Neuronal stem cell (in vitro differentiated cells): ENCODE results near the gene ARMC7.

Source experiments
- DNase-seq: peaks from one replicate; pipeline ENCODE4 v3.0.0-alpha.2; 2013; ENCODE audit warnings: low spot score
- H2AFZ ChIP-seq: one replicate; pipeline ENCODE4 v1.6.1; 2013; ENCODE audit warnings: mild to moderate bottlenecking, low read length, inconsistent platforms
- H2AK5ac ChIP-seq: 2 replicates; pipeline ENCODE4 v1.6.1; 2013; ENCODE audit warnings: low read depth, mild to moderate bottlenecking, inconsistent platforms, low read length, moderate library complexity, mixed read lengths
- H2BK120ac ChIP-seq: 2 replicates; pipeline ENCODE4 v1.6.1; 2013; ENCODE audit warnings: low read depth, mild to moderate bottlenecking, inconsistent platforms, low read length, moderate library complexity, mixed read lengths
- H2BK12ac ChIP-seq: one replicate; pipeline ENCODE4 v1.6.1; 2013; ENCODE audit warnings: low read length, inconsistent platforms
- H2BK15ac ChIP-seq: 2 replicates; pipeline ENCODE4 v1.6.1; 2013; ENCODE audit warnings: mild to moderate bottlenecking, low read length, inconsistent platforms, mixed read lengths
- H2BK5ac ChIP-seq: one replicate; pipeline ENCODE4 v1.6.1; 2013; ENCODE audit warnings: inconsistent platforms, mild to moderate bottlenecking, low read length, moderate library complexity
- H3K14ac ChIP-seq: one replicate; pipeline ENCODE4 v1.6.1; 2013; ENCODE audit warnings: low read length, inconsistent platforms
- H3K18ac ChIP-seq: 2 replicates; pipeline ENCODE4 v1.6.1; 2013; ENCODE audit warnings: low read length, inconsistent platforms
- H3K23ac ChIP-seq: 2 replicates; pipeline ENCODE4 v1.6.1; 2013; ENCODE audit warnings: low read depth, mild to moderate bottlenecking, mixed read lengths, low read length, inconsistent platforms; ENCODE audit not compliant: poor library complexity
- H3K27ac ChIP-seq: replicated peaks from 3 replicates; pipeline ENCODE4 v1.5.1; 2013; ENCODE audit warnings: low read length, inconsistent platforms
- H3K27me3 ChIP-seq, 3 experiments: 2 replicates each; pipeline ENCODE4 v1.6.1; 2013; ENCODE audit warnings: low read length in 3 of 3, mild to moderate bottlenecking in 2 of 3, inconsistent platforms in 1 of 3, low read depth in 1 of 3, mixed read lengths in 1 of 3, moderate library complexity in 1 of 3; ENCODE audit not compliant: control insufficient read depth in 3 of 3, insufficient read depth in 3 of 3
- H3K36me3 ChIP-seq, 2 donors: replicated peaks in 1 of 2; 2 replicates each; pipeline ENCODE4 v1.6.1; 2013; ENCODE audit warnings: low read length in 2 of 2; ENCODE audit not compliant: control insufficient read depth in 2 of 2, insufficient read depth in 2 of 2
- H3K4ac ChIP-seq: 2 replicates; pipeline ENCODE4 v1.6.1; 2013; ENCODE audit warnings: inconsistent platforms, mild to moderate bottlenecking, low read length, moderate library complexity
- H3K4me1 ChIP-seq, 2 donors: 1 replicate in 1 of 2; 2 replicates in 1 of 2; pipeline ENCODE4 v1.6.1; 2013; ENCODE audit warnings: low read length in 2 of 2, low read depth in 1 of 2; ENCODE audit not compliant: control insufficient read depth in 2 of 2, insufficient read depth in 1 of 2
- H3K4me2 ChIP-seq: one replicate; pipeline ENCODE4 v1.6.1; 2013; ENCODE audit warnings: mild to moderate bottlenecking, low read length, inconsistent platforms; ENCODE audit not compliant: insufficient read depth, poor library complexity, severe bottlenecking
- H3K4me3 ChIP-seq, 2 donors: 2 replicates each; pipeline ENCODE4 v1.5.1; 2013; ENCODE audit warnings: low read length in 2 of 2, mild to moderate bottlenecking in 2 of 2, inconsistent platforms in 1 of 2, moderate library complexity in 1 of 2
- H3K79me1 ChIP-seq: one replicate; pipeline ENCODE4 v1.6.1; 2013; ENCODE audit warnings: low read depth, mild to moderate bottlenecking, inconsistent platforms, low read length, moderate library complexity
- H3K9ac ChIP-seq: one replicate; pipeline ENCODE4 v1.6.1; 2013; ENCODE audit warnings: mild to moderate bottlenecking, low read depth, low read length, inconsistent platforms; ENCODE audit not compliant: poor library complexity
- H3K9me3 ChIP-seq, 2 donors: replicated peaks in 1 of 2; 2 replicates each; pipeline versions ENCODE3 to v1.6.1; 2013; ENCODE audit warnings: low read length in 2 of 2, mild to moderate bottlenecking in 2 of 2, inconsistent platforms in 1 of 2, low read depth in 1 of 2, mixed read lengths in 1 of 2, moderate library complexity in 1 of 2; ENCODE audit not compliant: control insufficient read depth in 2 of 2, insufficient read depth in 1 of 2
- H4K8ac ChIP-seq: one replicate; pipeline ENCODE4 v1.6.1; 2013; ENCODE audit warnings: low read depth, mild to moderate bottlenecking, inconsistent platforms, low read length, moderate library complexity
- H4K91ac ChIP-seq: one replicate; pipeline ENCODE4 v1.6.1; 2013; ENCODE audit warnings: low read length, low read depth, mild to moderate bottlenecking, inconsistent platforms; ENCODE audit not compliant: poor library complexity
- WGBS, 2 donors: extraction: QIAGEN DNeasy Blood & Tissue Kit; methylation state at CpG; one replicate each; pipeline ENCODE4 v1.1.7; 2013; ENCODE audit warnings: missing lambda C conversion rate in 2 of 2, mixed read lengths in 1 of 2; ENCODE audit not compliant: insufficient read length in 2 of 2, insufficient replicate concordance in 1 of 2; ENCODE audit errors: extremely low coverage in 2 of 2; 5-methylcytosine and 5-hydroxymethylcytosine counted together

Gene ARMC7

GRCh38 chr17:75078284-75079022 lies 31.3 kb upstream of the ARMC7 start:
- H4K91ac ChIP-seq = no peak overlapping the region
- no peak overlapping the region for H2BK12ac ChIP-seq
- DNase-seq = no peak
- H2BK5ac ChIP-seq = no peak overlapping the region
- H3K4me2 ChIP-seq = no peak overlapping the region
- H3K18ac ChIP-seq = peak overlapping the region; percentile 40
- H4K8ac ChIP-seq = no peak overlapping the region
- no peak overlapping the region for H3K23ac ChIP-seq
- no peak overlapping the region for H3K4me3 ChIP-seq
- no peak overlapping the region for H3K4ac ChIP-seq
- peaks cover 0 to 2% of the 10 kb centered on the region in 2 donors for H3K9me3 ChIP-seq
- peaks cover 8 to 12% of the 10 kb centered on the region in 2 donors for H3K4me1 ChIP-seq
- H2BK15ac ChIP-seq = peak overlapping the region; percentile 1
- no peaks in the 10 kb centered on the region for H3K79me1 ChIP-seq
- H2AFZ ChIP-seq = peak overlapping the region; percentile 66
- H2BK120ac ChIP-seq = no peak overlapping the region
- H3K14ac ChIP-seq = no peak overlapping the region
- H3K27me3 ChIP-seq = peaks cover 0 to 3% (median 0%) of the 10 kb centered on the region in 3 experiments
- H3K9ac ChIP-seq = no peak overlapping the region
- no CpG with 5 or more reads among the region's 17 CpGs for WGBS, 2 donors
- H2AK5ac ChIP-seq = no peak overlapping the region
- H3K36me3 ChIP-seq = no peaks in the 10 kb centered on the region
- H3K27ac ChIP-seq = no peak overlapping the region

- Histone ChIP-seq H3K79me1 (no peaks in the 10 kb centered on the region), H2AFZ (peak overlapping the region; percentile 66), H3K4me3 (no peak overlapping the region), H2BK15ac (peak overlapping the region; percentile 1), H3K27me3 (peaks cover 0 to 3% (median 0%) of the 10 kb centered on the region in 3 experiments), H3K9me3 (peaks cover 0 to 2% of the 10 kb centered on the region in 2 donors), H3K14ac (no peak overlapping the region), H3K27ac (no peak overlapping the region), H3K36me3 (no peaks in the 10 kb centered on the region), H3K18ac (no peak overlapping the region), H3K4ac (no peak overlapping the region), H2BK12ac (no peak overlapping the region), H3K4me1 (peaks cover 8 to 17% of the 10 kb centered on the region in 2 donors), H4K8ac (no peak overlapping the region), H3K23ac (no peak overlapping the region), H4K91ac (no peak overlapping the region), H2BK120ac (no peak overlapping the region), H2AK5ac (no peak overlapping the region), H3K4me2 (no peak overlapping the region), H2BK5ac (no peak overlapping the region), H3K9ac (no peak overlapping the region)
- DNase-seq = no peak
- WGBS, 2 donors = no CpG with 5 or more reads among the region's 8 CpGs
Observed at GRCh38 chr17:75079023-75079373, 30.8 kb upstream of the ARMC7 start.

- H4K91ac ChIP-seq = no peak overlapping the region
- H3K9ac ChIP-seq = no peak overlapping the region
- peak overlapping the region; percentile 76 for H3K18ac ChIP-seq
- peak overlapping the region; percentile 1 for H3K14ac ChIP-seq
- no peaks in the 10 kb centered on the region for H3K79me1 ChIP-seq
- no peak overlapping the region for H2AFZ ChIP-seq
- no peak overlapping the region for H2BK120ac ChIP-seq
- H3K36me3 ChIP-seq = no peaks in the 10 kb centered on the region
- peak overlapping the region; percentile 26 for H2BK5ac ChIP-seq
- no peak overlapping the region for H3K4me3 ChIP-seq
- H3K4me2 ChIP-seq = no peak overlapping the region
- H2AK5ac ChIP-seq = no peak overlapping the region
- H3K4me1 ChIP-seq = peaks cover 8 to 20% of the 10 kb centered on the region in 2 donors
- no peak overlapping the region for H2BK15ac ChIP-seq
- peaks cover 0 to 3% (median 0%) of the 10 kb centered on the region in 3 experiments for H3K27me3 ChIP-seq
- DNase-seq = no peak
- no peak overlapping the region for H3K27ac ChIP-seq
- H3K4ac ChIP-seq = no peak overlapping the region
- no peak overlapping the region for H3K23ac ChIP-seq
- WGBS, 2 donors = no CpG with 5 or more reads among the region's 13 CpGs
- no peak overlapping the region for H4K8ac ChIP-seq
- H3K9me3 ChIP-seq = peaks cover 0 to 2% of the 10 kb centered on the region in 2 donors
- no peak overlapping the region for H2BK12ac ChIP-seq
Observed at GRCh38 chr17:75081611-75082540, 27.9 kb upstream of the ARMC7 start.

- no peak for DNase-seq
- Histone ChIP-seq H3K79me1 (no peaks in the 10 kb centered on the region), H3K27ac (no peak overlapping the region), H3K36me3 (no peaks in the 10 kb centered on the region), H3K9me3 (peaks cover 0 to 2% of the 10 kb centered on the region in 2 donors), H3K4me2 (no peak overlapping the region), H3K23ac (no peak overlapping the region), H3K27me3 (peaks cover 0 to 3% (median 0%) of the 10 kb centered on the region in 3 experiments), H3K4ac (no peak overlapping the region), H4K91ac (no peak overlapping the region), H2BK12ac (no peak overlapping the region), H3K18ac (no peak overlapping the region), H2BK5ac (peak overlapping the region; percentile 26), H3K4me1 (peaks cover 12 to 23% of the 10 kb centered on the region in 2 donors), H3K9ac (no peak overlapping the region), H3K4me3 (no peak overlapping the region), H2BK15ac (no peak overlapping the region), H4K8ac (no peak overlapping the region), H3K14ac (peak overlapping the region; percentile 1), H2AK5ac (no peak overlapping the region), H2AFZ (no peak overlapping the region), H2BK120ac (no peak overlapping the region)
- WGBS, 2 donors = no CpG with 5 or more reads among the region's 6 CpGs
Observed at GRCh38 chr17:75082683-75083082, 27.1 kb upstream of the ARMC7 start.
